Glomerular visceral epithelial cell (primary cell): Measurements from ENCODE around the gene KIF18B.

Experiments used
- DNase-seq: peaks from one replicate; pipeline ENCODE4 v3.0.0-alpha.2; 2016; ENCODE audit errors: extremely low spot score

Gene KIF18B

GRCh38 chr17:44875761-44876160 is 71.8 kb downstream of the KIF18B start:
- no peak for DNase-seq
